GM18511 (cell line): ENCODE measurements around the gene GPT2.

ENCODE experiments used
- ATAC-seq: cut with Tn5 transposase; IDR thresholded peaks from one replicate; pipeline ENCODE4 v1.9.1; 2021; ENCODE audit warnings: mild to moderate bottlenecking, moderate library complexity; ENCODE audit not compliant: unreplicated experiment

Gene GPT2

GRCh38 chr16:46895399-46896313, 11.5 kb downstream of the GPT2 start:
- no peak for ATAC-seq

- ATAC-seq = no peak
Observed at GRCh38 chr16:46896314-46896968, 12.3 kb downstream of the GPT2 start.

DNA sequence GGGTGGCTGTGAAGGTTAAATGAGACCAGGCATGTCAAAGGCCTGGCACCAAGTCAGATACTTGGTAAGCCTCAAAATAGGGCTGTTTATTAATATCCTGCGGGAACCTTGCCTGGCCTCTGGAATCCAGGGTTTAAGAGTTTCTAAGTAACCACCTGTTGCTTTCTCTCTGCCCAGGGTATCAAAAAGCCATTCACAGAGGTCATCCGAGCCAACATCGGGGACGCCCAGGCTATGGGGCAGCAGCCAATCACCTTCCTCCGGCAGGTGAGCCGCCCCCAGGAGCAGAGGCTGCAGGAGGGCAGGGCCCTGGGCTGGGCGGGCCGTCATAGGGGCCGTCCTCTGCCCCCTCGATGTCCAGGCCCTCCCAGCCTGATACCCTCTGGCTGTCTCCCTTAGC, 13.3 kb downstream of the GPT2 start:
- no peak for ATAC-seq

DNA sequence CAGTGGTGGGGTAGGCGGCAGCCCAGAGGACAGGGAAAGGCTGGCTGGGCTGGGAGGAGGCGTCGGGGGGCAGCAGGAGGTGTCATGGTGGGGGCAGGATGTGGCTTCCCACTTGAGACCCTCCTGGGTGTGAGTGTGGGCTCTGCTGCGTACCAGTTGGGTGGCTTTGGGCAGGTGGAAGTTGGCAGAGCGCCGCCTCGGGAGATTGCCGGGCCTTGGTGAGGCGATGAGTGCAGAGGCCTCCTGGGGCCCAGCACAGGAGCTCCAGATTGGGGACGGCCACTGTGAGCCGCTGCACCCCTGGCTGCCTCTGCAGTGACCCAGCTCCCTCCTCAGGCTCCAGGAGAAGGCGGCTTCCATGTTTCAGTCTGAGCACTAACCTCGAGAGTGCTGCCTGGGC, 13.8 kb downstream of the GPT2 start:
- no peak for ATAC-seq

- no peak for ATAC-seq
Observed at GRCh38 chr16:46899443-46900143, 15.4 kb downstream of the GPT2 start.

GRCh38 chr16:46900455-46901235, 16.5 kb downstream of the GPT2 start:
- ATAC-seq = no peak

- ATAC-seq = no peak
Observed at GRCh38 chr16:46901709-46902108, 17.5 kb downstream of the GPT2 start.

DNA sequence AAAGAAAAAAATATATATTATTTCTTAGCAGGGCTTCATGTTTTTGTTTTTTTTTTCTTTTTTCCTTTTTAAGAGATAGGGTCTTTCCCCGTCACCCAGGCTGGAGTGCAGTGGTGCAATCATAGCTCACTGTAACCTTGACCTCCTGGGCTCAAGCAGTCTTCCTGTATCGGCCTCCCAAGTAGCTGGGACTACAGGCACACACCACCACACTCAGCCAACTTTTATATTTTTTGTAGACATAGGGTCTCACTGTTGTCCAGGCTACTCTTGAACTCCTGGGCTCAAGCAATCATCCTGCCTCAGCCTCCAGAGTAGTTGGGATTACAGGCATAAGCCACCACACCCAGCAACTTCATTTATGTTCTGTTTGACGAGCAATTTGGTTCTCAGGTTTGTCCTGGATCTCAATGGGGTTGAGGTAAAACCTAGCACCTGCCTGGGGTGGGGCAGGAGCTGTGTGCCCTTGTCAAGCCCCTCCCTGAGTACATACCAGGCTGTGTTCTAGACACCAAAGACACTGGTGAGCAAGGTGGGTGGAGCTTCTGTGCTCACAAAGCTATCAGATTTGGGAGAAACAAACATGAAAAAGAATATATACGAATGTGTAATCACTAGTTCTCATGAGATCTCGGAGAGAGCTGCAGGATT, 19.2 kb downstream of the GPT2 start:
- ATAC-seq = no peak

DNA sequence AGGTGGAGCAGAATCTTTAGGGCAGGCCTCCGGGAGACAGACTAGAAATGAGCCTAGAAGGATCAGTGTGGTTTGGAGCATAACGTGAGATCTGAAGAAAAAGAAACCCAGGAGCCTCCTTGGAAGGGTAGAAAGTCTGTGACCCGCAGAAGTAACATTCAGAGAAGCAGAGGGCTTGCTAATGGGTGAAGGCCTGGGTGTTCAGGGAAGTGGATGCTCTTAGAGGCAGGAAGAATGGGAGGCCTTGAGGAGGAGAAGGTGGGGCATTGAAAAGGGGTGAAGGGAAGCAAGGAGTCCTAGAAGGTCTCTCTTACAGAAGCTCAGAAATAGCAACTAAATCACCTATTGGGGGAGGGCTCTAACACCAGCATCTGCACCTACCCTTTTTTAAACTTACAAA, 20.3 kb downstream of the GPT2 start:
- no peak for ATAC-seq

DNA sequence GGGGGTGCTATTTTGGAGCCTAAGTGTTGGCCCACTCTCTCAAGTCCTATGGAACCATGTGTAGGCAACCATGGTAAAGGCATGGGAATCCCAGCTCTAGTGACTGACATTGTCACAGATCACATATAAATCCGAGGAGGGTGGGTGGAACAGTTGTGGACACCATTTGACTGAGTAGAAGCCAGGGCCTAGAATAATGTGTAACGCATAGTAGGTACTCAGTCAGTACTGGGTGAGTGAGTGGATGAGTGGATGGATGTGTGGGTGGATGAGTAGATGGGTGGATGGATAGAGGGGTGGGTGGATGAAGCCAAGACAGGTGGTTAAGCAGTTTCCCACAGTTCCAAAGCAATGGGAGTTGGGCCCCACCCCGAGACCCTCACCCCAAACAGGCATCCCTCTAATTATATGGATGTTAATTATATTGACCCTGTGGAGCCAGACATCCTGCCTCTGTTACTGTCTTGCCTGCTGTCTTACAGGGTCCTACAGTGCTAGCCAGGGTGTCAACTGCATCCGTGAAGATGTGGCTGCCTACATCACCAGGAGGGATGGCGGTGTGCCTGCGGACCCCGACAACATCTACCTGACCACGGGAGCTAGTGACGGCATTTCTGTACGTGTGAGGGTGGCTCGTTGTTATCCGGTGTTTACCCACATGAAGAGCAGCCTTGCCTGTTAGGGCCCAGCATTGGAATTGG, 22.3 kb downstream of the GPT2 start:
- ATAC-seq = no peak

DNA sequence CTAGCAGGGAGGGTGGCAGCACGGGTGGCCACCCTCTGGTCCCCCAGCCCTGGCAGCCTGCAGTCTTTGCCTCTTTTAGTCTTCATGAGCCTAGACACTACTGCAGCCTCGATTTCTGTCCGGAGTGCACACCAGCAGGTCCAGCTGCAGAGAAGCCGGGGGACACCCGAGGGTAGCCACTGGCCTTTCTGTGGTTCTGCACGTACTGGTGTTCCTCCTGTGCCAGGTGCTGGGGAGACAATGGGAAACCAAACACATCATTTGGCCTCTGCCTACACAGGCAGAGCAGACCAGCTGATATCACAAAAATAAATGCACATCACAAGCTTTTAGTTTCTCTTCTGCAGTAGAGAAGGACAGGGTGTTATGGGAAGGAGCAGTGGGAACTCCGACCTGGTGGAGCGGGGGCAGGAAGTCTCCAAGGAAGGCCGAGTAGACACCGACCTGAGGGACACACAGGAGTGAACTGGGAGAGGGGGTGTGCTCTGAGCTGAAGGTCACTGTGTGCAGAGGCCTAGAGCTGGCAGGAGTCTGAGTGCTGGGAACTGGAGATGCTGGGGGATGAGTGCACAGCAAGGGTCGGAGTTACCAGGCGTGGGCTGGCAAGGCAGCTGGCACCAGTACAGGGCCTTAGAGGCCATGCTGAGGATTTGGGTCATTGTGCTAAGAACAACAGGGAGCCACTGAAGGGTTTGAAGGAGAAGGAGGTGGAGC, 23.1 kb downstream of the GPT2 start:
- ATAC-seq = no peak

- ATAC-seq = no peak
Observed at GRCh38 chr16:46908540-46909372, 24.6 kb downstream of the GPT2 start.

DNA sequence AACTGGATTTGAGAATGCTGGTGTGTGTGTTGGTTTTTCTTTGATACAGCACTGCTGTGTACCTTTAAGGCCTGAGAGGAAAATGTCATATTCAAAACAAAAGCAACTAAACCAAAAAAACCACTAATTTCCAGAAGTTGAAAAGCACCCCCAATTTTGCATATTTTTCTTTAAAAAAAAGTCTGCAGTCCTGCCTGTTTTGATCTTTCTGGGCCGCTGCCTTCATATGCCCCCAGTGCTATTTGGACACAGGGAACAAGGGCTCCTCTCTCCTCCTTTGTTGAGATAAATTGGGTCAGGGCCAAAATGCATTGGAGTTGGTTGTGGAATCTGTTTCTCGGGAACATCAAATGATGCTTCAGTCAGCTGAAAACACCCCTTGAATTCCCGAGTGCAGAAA, 26.9 kb downstream of the GPT2 start:
- peak; percentile 83 for ATAC-seq

DNA sequence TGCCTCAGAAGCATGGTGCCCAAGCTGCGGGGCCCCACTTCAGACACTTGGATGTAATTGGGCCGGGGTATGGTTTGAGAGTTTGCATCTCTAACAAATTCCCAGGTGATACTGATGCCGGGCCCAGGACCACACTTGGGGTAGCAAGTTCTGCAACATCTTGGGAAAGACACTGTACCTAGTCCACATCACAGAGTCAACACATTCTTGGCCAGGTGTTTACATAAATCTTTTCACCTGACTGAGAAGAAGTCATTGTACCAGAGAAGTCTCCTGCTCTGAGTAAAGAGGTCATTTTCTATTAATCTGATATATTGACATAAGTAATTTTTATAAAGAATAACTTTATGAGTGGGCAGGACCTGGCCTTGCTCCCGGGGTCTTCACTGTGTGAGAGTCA, 27.5 kb downstream of the GPT2 start:
- no peak for ATAC-seq

DNA sequence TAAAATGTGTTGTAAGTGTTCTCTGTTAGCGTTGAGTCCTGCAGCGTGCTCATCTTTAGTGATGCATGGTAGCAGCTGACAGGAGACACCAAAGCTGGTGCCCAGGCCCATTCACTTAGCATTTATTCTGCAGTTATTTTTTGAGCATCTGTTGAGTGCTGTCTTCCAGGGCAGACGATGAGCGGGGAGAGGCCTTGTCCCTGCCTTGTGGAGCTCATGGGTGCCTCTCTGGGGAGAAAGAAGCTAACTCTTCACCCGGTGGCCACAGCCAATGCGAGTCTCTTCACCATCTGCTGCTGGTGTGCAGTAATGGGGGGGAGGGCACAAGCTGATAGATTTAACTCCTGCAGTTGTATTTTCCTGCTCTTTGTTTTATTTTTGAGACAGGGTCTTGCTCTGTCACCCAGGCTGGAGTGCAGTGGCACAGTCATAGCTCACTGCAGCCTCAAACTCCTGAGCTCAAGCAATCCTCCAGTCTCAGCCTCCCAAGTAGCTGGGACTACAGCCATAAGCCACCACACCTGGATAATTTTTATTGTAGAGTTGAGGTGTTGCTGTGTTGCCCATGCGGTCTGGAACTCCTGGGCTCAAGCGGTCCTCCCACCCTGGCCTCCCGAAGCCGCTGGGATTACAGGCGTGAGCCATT, 30.5 kb downstream of the GPT2 start:
- no peak for ATAC-seq

DNA sequence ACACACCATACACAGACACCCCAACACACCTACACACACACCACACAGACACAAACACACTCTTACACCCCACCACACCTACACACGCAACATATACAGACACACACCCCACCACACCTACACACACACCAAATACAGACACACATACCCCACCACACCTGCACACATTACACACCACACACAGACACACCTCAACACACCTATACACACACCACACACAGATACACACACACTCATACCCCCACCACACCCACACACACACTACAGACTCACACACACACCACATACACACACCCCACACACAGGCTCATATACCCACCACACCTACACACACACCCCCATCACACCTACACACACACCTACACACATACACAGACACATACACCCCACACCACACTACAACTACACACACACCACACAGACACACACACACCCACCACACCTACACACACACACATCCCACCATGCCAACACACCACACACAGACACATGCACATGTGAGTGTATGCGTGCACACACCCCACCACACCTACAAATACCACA, 31.4 kb downstream of the GPT2 start:
- ATAC-seq = no peak

GRCh38 chr16:46916980-46917379, 32.8 kb downstream of the GPT2 start:
- ATAC-seq = no peak

GRCh38 chr16:46918400-46918799, 34.2 kb downstream of the GPT2 start:
- no peak for ATAC-seq
